Hepatocyte (in vitro differentiated cells): ENCODE measurements around the gene IRX5. TPM values are rescaled to one million over a fixed set of nuclear protein-coding genes. Genes with fewer than 3 reads are reported as not detected.

ENCODE experiments used
- DNase-seq: peaks from one replicate; pipeline ENCODE4 v3.0.0-alpha.2; 2016; ENCODE audit warnings: low spot score
- H2AFZ ChIP-seq: fragments of 200-600 bp; sonication (generic); 2 replicates; pipeline ENCODE4 v1.6.0; 2016; ENCODE audit warnings: antibody characterized with exemption, mild to moderate bottlenecking
- H3K27ac ChIP-seq: fragments of 200-600 bp; sonication (generic); 2 replicates; pipeline ENCODE4 v1.5.1; 2016; ENCODE audit warnings: mild to moderate bottlenecking
- H3K27me3 ChIP-seq: fragments of 200-600 bp; sonication (generic); 2 replicates; pipeline ENCODE4 v1.6.1; 2016
- H3K36me3 ChIP-seq: fragments of 200-600 bp; sonication (generic); replicated peaks from 2 replicates; pipeline ENCODE4 v1.5.1; 2016; ENCODE audit warnings: low read depth; ENCODE audit not compliant: insufficient read depth
- H3K4me1 ChIP-seq: fragments of 200-600 bp; sonication (generic); 2 replicates; pipeline ENCODE4 v1.5.1; 2016; ENCODE audit warnings: mild to moderate bottlenecking, moderate library complexity; ENCODE audit not compliant: insufficient read depth
- H3K4me2 ChIP-seq: fragments of 200-600 bp; sonication (generic); 2 replicates; pipeline ENCODE4 v1.6.0; 2016
- H3K4me3 ChIP-seq: fragments of 200-600 bp; sonication (generic); 2 replicates; pipeline ENCODE4 v1.5.1; 2016; ENCODE audit warnings: mild to moderate bottlenecking
- H3K79me2 ChIP-seq: fragments of 200-600 bp; sonication (generic); 2 replicates; pipeline ENCODE4 v1.6.0; 2017; ENCODE audit warnings: mild to moderate bottlenecking
- H3K9me2 ChIP-seq: fragments of 200-600 bp; sonication (generic); replicated peaks from 2 replicates; pipeline ENCODE4 v1.6.0; 2017; ENCODE audit warnings: mild to moderate bottlenecking; ENCODE audit not compliant: insufficient read depth
- H3K9me3 ChIP-seq: fragments of 200-600 bp; sonication (generic); 2 replicates; pipeline ENCODE4 v1.5.1; 2016; ENCODE audit warnings: low read depth, mild to moderate bottlenecking
- H4K20me1 ChIP-seq: fragments of 200-600 bp; sonication (generic); 2 replicates; pipeline ENCODE4 v1.6.0; 2016; ENCODE audit warnings: mild to moderate bottlenecking; ENCODE audit not compliant: insufficient read depth, poor library complexity, severe bottlenecking
- EZH2 ChIP-seq: fragments of 200-600 bp; sonication (generic); IDR thresholded peaks from 2 replicates; pipeline ENCODE4 v1.6.1; 2016; ENCODE audit warnings: antibody characterized with exemption, mild to moderate bottlenecking, borderline replicate concordance
- EZH2phosphoT487 ChIP-seq: fragments of 200-600 bp; sonication (generic); IDR thresholded peaks from one replicate; pipeline ENCODE4 v1.6.1; 2018; ENCODE audit warnings: antibody characterized with exemption, mild to moderate bottlenecking, low read depth, moderate library complexity; ENCODE audit not compliant: unreplicated experiment, severe bottlenecking
- WGBS: methylation state at CpG from one replicate; pipeline ENCODE4 v1.1.6; 2016; ENCODE audit warnings: low lambda C conversion rate; ENCODE audit errors: missing lambda C conversion rate; 5-methylcytosine and 5-hydroxymethylcytosine counted together
- polyA plus RNA-seq: library from polyadenylated mRNA; unstranded; fragments of >200 nt; fragmentation: Nextera tagmentation; extraction: Ambion mirVana; gene quantifications from 2 replicates; pipeline ENCODE4 v1.2.1, GENCODE V29; 2016
- total RNA-seq: library from RNA; depleted of rRNA; stranded (reverse); fragments of >200 nt; gene quantifications from 2 replicates; pipeline ENCODE4 v1.2.3, GENCODE V29; 2014
- TF ChIP-seq, protein P1 (sequence below): fragments of 200-600 bp; sonication (generic); IDR thresholded peaks from 2 replicates; pipeline ENCODE4 v1.5.1; 2016; ENCODE audit warnings: antibody characterized with exemption, mild to moderate bottlenecking; ENCODE audit not compliant: poor library complexity

IRX5 gene
- total and polyA plus RNA-seq, 2 experiments from 2014 or later = 1.7 to 3.2 TPM

DNA sequence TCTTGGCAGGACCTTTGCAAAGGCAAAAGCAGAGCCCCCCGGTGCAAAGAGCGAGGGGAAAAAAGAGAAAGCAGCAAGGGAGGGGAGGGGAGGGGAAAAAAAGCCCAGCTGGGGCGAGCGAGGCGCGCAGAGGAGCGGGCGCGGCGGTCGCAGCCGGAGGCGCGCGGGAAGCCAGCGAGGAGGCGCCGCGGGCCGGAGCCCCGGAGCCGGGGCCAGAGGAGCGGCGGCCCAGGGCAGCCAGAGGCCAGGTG is 129 bp downstream of the IRX5 start:
- Histone ChIP-seq H3K79me2 (peaks cover 42% of the 10 kb centered on the region), H2AFZ (no peak overlapping the region), H3K9me2 (no peaks in the 10 kb centered on the region), H3K4me1 (peaks cover 11% of the 10 kb centered on the region), H3K27ac (peak overlapping the region; percentile 66), H3K36me3 (no peaks in the 10 kb centered on the region), H3K4me3 (peak overlapping the region; percentile 68), H3K9me3 (no peaks in the 10 kb centered on the region), H3K27me3 (peaks cover 52% of the 10 kb centered on the region), H3K4me2 (peak overlapping the region; percentile 91), H4K20me1 (peaks cover 13% of the 10 kb centered on the region)
- no peak for DNase-seq
- no peak for TF ChIP-seq EZH2phosphoT487
- TF ChIP-seq EZH2 = no peak
- TF ChIP-seq, protein P1, sequence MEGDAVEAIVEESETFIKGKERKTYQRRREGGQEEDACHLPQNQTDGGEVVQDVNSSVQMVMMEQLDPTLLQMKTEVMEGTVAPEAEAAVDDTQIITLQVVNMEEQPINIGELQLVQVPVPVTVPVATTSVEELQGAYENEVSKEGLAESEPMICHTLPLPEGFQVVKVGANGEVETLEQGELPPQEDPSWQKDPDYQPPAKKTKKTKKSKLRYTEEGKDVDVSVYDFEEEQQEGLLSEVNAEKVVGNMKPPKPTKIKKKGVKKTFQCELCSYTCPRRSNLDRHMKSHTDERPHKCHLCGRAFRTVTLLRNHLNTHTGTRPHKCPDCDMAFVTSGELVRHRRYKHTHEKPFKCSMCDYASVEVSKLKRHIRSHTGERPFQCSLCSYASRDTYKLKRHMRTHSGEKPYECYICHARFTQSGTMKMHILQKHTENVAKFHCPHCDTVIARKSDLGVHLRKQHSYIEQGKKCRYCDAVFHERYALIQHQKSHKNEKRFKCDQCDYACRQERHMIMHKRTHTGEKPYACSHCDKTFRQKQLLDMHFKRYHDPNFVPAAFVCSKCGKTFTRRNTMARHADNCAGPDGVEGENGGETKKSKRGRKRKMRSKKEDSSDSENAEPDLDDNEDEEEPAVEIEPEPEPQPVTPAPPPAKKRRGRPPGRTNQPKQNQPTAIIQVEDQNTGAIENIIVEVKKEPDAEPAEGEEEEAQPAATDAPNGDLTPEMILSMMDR = no peak
- 0% methylated on average over 17 of the region's 24 CpGs for WGBS

DNA sequence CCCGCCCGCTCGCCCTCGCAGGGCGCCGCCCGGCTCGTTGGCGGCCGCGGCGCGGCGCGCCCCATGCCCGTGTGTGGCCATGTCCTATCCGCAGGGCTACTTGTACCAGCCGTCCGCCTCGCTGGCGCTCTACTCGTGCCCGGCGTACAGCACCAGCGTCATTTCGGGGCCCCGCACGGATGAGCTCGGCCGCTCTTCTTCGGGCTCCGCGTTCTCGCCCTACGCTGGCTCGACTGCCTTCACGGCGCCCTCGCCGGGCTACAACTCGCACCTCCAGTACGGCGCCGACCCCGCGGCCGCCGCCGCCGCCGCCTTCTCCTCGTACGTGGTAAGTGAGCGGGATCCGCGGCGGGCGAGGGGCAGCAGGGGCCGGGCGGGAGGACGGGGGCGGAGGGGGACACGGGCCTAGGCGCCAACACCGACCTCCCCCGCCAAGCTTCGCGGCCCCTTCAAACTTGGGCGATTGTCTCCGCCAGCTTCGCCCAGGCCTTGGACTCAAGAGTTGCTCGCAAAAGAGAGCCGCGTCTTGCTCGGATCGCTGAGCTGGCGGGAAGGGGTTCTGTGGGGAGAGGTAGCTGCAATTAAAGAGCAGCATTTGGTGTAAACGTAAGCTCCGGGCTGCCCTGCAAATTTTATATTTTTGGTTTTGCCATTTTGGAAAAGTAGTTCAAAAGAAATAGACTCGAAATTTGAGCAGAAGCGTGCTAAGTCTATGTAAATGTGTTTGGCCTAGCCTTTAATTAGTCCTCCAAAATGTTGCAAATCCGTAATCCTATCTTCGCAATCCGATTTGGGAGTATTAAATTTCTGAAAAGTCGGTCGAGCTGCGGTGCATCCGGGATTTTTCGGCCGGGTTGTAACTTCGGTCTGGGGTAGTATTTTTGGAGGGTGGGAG is 702 bp downstream of the IRX5 start:
- H2AFZ ChIP-seq = peak overlapping the region; percentile 48
- peaks cover 15% of the 10 kb centered on the region for H4K20me1 ChIP-seq
- peaks cover 53% of the 10 kb centered on the region for H3K27me3 ChIP-seq
- H3K27ac ChIP-seq = peak overlapping the region; percentile 66
- H3K36me3 ChIP-seq = no peaks in the 10 kb centered on the region
- no peaks in the 10 kb centered on the region for H3K9me2 ChIP-seq
- TF ChIP-seq EZH2phosphoT487 (no peak), EZH2 (peak; percentile 80)
- H3K4me3 ChIP-seq = peak overlapping the region; percentile 68
- H3K9me3 ChIP-seq = no peaks in the 10 kb centered on the region
- DNase-seq = peak; percentile 62
- 2% methylated on average over 72 of the region's 91 CpGs for WGBS
- peak overlapping the region; percentile 91 for H3K4me2 ChIP-seq
- H3K4me1 ChIP-seq = peaks cover 15% of the 10 kb centered on the region
- H3K79me2 ChIP-seq = peaks cover 37% of the 10 kb centered on the region

DNA sequence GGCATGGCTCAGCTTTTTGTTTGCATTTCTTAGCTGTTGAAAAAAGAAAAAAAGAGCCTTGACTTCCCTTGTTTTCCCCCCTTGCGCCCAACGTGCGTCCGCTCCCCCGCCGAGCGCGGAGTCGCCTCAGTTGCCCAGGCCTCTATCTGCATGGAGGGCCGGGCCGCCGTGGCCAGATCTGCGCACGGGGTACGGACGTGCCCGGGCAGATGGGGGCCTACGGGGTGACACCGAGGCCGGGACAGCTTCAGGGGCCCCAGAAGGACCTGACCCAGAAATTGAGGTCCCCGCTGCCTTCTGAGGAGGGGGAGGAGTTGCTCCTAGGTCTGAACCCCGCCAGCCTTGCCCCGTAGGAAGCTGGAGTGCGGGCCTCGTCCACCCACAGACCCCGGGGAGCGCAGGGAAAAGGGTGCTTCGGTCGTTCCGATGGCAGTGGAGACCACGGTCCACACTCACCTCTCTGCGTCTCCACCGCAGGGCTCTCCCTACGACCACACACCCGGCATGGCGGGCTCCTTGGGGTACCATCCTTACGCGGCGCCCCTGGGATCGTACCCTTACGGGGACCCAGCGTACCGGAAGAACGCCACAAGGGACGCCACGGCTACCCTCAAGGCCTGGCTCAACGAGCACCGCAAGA is 1.5 kb downstream of the IRX5 start:
- 6% methylated on average over 48 of the region's 48 CpGs for WGBS
- Histone ChIP-seq H2AFZ (peak overlapping the region; percentile 48), H3K27me3 (peaks cover 59% of the 10 kb centered on the region), H3K9me3 (no peaks in the 10 kb centered on the region), H3K36me3 (no peaks in the 10 kb centered on the region), H3K9me2 (no peaks in the 10 kb centered on the region), H3K4me2 (peak overlapping the region; percentile 91), H3K4me1 (peaks cover 17% of the 10 kb centered on the region), H3K79me2 (peaks cover 29% of the 10 kb centered on the region), H3K27ac (no peak overlapping the region), H4K20me1 (peaks cover 17% of the 10 kb centered on the region), H3K4me3 (peak overlapping the region; percentile 68)
- no peak for DNase-seq
- TF ChIP-seq EZH2phosphoT487 = no peak
- TF ChIP-seq, protein P1 = no peak
- TF ChIP-seq EZH2 = no peak

DNA sequence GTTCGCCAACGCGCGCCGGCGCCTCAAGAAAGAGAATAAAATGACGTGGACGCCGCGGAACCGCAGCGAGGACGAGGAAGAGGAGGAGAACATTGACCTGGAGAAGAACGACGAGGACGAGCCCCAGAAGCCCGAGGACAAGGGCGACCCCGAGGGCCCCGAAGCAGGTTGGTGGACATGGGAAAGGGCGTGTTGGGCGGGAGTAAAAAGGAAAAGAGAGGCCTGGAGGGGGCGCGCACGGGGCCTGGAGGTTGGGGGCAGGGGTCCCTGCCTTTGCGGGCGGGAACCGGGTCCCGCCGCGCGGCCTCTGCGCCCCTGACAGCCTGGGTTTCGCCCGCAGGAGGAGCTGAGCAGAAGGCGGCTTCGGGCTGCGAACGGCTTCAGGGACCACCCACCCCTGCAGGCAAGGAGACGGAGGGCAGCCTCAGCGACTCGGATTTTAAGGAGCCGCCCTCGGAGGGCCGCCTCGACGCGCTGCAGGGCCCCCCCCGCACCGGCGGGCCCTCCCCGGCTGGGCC is 2.1 kb downstream of the IRX5 start:
- TF ChIP-seq EZH2phosphoT487 = peak; percentile 73
- TF ChIP-seq, protein P1 = peak; percentile 23
- peak; percentile 40 for TF ChIP-seq EZH2
- peaks cover 60% of the 10 kb centered on the region for H3K27me3 ChIP-seq
- no peak overlapping the region for H3K4me3 ChIP-seq
- no peak overlapping the region for H3K27ac ChIP-seq
- peaks cover 28% of the 10 kb centered on the region for H3K79me2 ChIP-seq
- no peak for DNase-seq
- 6% methylated on average over 36 of the region's 52 CpGs for WGBS
- H3K4me1 ChIP-seq = peaks cover 16% of the 10 kb centered on the region
- H4K20me1 ChIP-seq = peaks cover 17% of the 10 kb centered on the region
- no peaks in the 10 kb centered on the region for H3K9me3 ChIP-seq
- no peaks in the 10 kb centered on the region for H3K36me3 ChIP-seq
- H3K4me2 ChIP-seq = peak overlapping the region; percentile 91
- no peaks in the 10 kb centered on the region for H3K9me2 ChIP-seq
- H2AFZ ChIP-seq = no peak overlapping the region
